Measurements from ENCODE around the gene TOR1AIP2. TPM values are rescaled to one million over a fixed set of nuclear protein-coding genes. Genes with fewer than 3 reads are reported as not detected.

The TOR1AIP2 gene
- total and polyA plus RNA-seq, 2 of the 13 experiments (the other 11 are each of a cell fraction or from before 2014, with no cell fraction given) = 35.2 to 65.8 TPM

DNA sequence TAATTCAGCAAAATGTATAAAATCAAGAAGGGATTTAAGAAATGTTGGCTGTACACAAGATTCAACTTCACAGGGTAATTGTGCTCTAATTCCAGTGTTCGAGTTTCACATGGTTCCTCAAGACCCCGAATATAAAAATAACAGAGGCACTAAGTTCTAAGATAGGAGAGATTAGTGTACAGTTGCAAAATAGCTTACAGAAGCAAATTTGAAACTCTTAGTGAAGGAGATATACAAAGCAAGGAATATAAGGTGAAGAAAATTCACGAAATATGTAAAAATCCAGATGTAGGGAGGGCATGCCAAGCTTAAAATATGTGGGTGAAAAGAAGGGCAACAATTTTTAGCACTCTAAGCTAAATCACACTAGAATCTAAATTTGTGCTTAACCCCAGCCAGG is 29.4 kb downstream of the TOR1AIP2 start (continued):
- no peak for TF ChIP-seq ZNF407 (CRISPR knock-in tag; IDR thresholded peaks at IDR 0.05; ENCODE audit: not compliant biosample characterization)
- TF ChIP-seq PITX1 (CRISPR knock-in tag; IDR thresholded peaks at IDR 0.05) = no peak
- TF ChIP-seq HNRNPK (IDR thresholded peaks at IDR 0.05; ENCODE audit: low read depth, low read length, poor library complexity, severe bottlenecking) = no peak
- TF ChIP-seq MAFK (conservative IDR thresholded peaks at IDR 0.05 in 1 of 2, IDR thresholded peaks at IDR 0.05 in 1 of 2; ENCODE audit: low read length in 2 of 2) = peak; percentile 31 to 74; a peak in 3 of 4 replicates
- TF ChIP-seq BHLHE40 (IDR thresholded peaks at IDR 0.05; ENCODE audit: low read length) = no peak
- TF ChIP-seq MAFF (IDR thresholded peaks at IDR 0.05; ENCODE audit: low read depth, low read length) = peak; percentile 49; the same call in 1 of the 2 replicates
- no peak for TF ChIP-seq SAP130 (CRISPR knock-in tag; IDR thresholded peaks at IDR 0.05; ENCODE audit: low read depth)
- TF ChIP-seq TRIM22 (IDR thresholded peaks at IDR 0.05) = no peak

All from HepG2 (cell line).